Esophagus squamous epithelium (tissue), 4 donors: ENCODE results near the gene CALHM5.

Experiments used
- CTCF ChIP-seq, 6 experiments: fragments of 450-650 bp in 4 of 6; fragments of 200-600 bp in 2 of 6; sonication (generic) in 2 of 6; IDR thresholded peaks; one replicate each; pipeline ENCODE4 v1.5.1; 2016 to 2019; ENCODE audit warnings: antibody characterized with exemption in 6 of 6, mild to moderate bottlenecking in 4 of 6, moderate library complexity in 4 of 6
- POLR2A ChIP-seq, 4 donors: fragments of 450-650 bp; IDR thresholded peaks; one replicate each; pipeline ENCODE4 v1.6.1; 2017; ENCODE audit warnings: antibody characterized with exemption in 4 of 4, mild to moderate bottlenecking in 4 of 4, moderate library complexity in 3 of 4

GRCh38 chr6:116461932-116462885, 49.2 kb upstream of the CALHM5 start:
- TF ChIP-seq CTCF (IDR thresholded peaks at IDR 0.05): no peak
- no peak for TF ChIP-seq POLR2A (IDR thresholded peaks at IDR 0.05)
